OCI-LY1 (cell line): Measurements from ENCODE around the gene RAI1.

Experiments used
- H2AFZ ChIP-seq: fragments of 200-600 bp; sonication (generic), shearing (Covaris generic); 2 replicates; pipeline ENCODE4 v1.6.0; 2014; ENCODE audit warnings: antibody characterized with exemption, mild to moderate bottlenecking, low read length
- H3F3A ChIP-seq: fragments of 200-600 bp; sonication (generic), shearing (Covaris generic); 2 replicates; pipeline ENCODE4 v1.6.0; 2014; ENCODE audit warnings: mild to moderate bottlenecking, antibody characterized with exemption, low read length, moderate library complexity; ENCODE audit not compliant: insufficient read depth
- H3K27ac ChIP-seq: fragments of 200-600 bp; sonication (generic); 2 replicates; pipeline ENCODE4 v1.5.1; 2014; ENCODE audit warnings: low read length, mixed run types, mild to moderate bottlenecking, low read depth; ENCODE audit not compliant: poor library complexity, severe bottlenecking
- H3K27me3 ChIP-seq: fragments of 200-600 bp; sonication (generic); 2 replicates; pipeline ENCODE4 v1.6.0; 2014; ENCODE audit warnings: antibody characterized with exemption, mild to moderate bottlenecking, low read length, moderate library complexity; ENCODE audit not compliant: insufficient read depth
- H3K36me3 ChIP-seq: fragments of 200-600 bp; sonication (generic); 2 replicates; pipeline ENCODE4 v1.6.1; 2014; ENCODE audit warnings: mild to moderate bottlenecking, antibody characterized with exemption, low read length, moderate library complexity, mixed read lengths; ENCODE audit not compliant: insufficient read depth
- H3K4me1 ChIP-seq: fragments of 200-600 bp; sonication (generic); 2 replicates; pipeline ENCODE4 v1.5.1; 2014; ENCODE audit warnings: mild to moderate bottlenecking, low read length, moderate library complexity; ENCODE audit not compliant: insufficient read depth, severe bottlenecking
- H3K4me2 ChIP-seq: fragments of 200-600 bp; sonication (generic), shearing (Covaris generic); 2 replicates; pipeline ENCODE4 v1.6.1; 2014; ENCODE audit warnings: low read length
- H3K4me3 ChIP-seq: fragments of 200-600 bp; sonication (generic); 2 replicates; pipeline ENCODE4 v1.5.1; 2014; ENCODE audit warnings: low read length, low read depth, mild to moderate bottlenecking, mixed read lengths; ENCODE audit not compliant: poor library complexity, severe bottlenecking
- H3K79me2 ChIP-seq: fragments of 200-600 bp; shearing (Covaris generic); 2 replicates; pipeline ENCODE4 v1.6.1; 2016; ENCODE audit warnings: mixed run types, low read length, mixed read lengths; ENCODE audit not compliant: insufficient read depth
- H3K9ac ChIP-seq: fragments of 200-600 bp; sonication (generic), shearing (Covaris generic); 2 replicates; pipeline ENCODE4 v1.6.1; 2014; ENCODE audit warnings: mild to moderate bottlenecking, low read length, mixed read lengths
- H3K9me2 ChIP-seq: fragments of 200-600 bp; sonication (generic), shearing (Covaris generic); 2 replicates; pipeline ENCODE4 v1.6.1; 2014; ENCODE audit warnings: low read depth, mild to moderate bottlenecking, low read length, mixed read lengths
- H3K9me3 ChIP-seq: fragments of 200-600 bp; shearing (Covaris generic); 2 replicates; pipeline ENCODE4 v1.6.1; 2014; ENCODE audit warnings: low read length, mixed read lengths
- H4K20me1 ChIP-seq: fragments of 200-600 bp; sonication (generic), shearing (Covaris generic); 2 replicates; pipeline ENCODE4 v1.6.0; 2016; ENCODE audit warnings: mild to moderate bottlenecking, low read length; ENCODE audit not compliant: insufficient read depth
- CTCF ChIP-seq: fragments of 200-600 bp; sonication (generic), shearing (Covaris generic); IDR thresholded peaks from 2 replicates; pipeline ENCODE4 v1.5.1; 2017; ENCODE audit warnings: mild to moderate bottlenecking, antibody characterized with exemption, low read length, moderate library complexity, mixed read lengths
- EZH2 ChIP-seq: fragments of 200-600 bp; sonication (generic), shearing (Covaris generic); IDR thresholded peaks from 2 replicates; pipeline ENCODE4 v1.8.0; 2017; ENCODE audit warnings: borderline replicate concordance, mixed run types, mild to moderate bottlenecking, antibody characterized with exemption, low read length, moderate library complexity, mixed read lengths

RAI1 gene

DNA sequence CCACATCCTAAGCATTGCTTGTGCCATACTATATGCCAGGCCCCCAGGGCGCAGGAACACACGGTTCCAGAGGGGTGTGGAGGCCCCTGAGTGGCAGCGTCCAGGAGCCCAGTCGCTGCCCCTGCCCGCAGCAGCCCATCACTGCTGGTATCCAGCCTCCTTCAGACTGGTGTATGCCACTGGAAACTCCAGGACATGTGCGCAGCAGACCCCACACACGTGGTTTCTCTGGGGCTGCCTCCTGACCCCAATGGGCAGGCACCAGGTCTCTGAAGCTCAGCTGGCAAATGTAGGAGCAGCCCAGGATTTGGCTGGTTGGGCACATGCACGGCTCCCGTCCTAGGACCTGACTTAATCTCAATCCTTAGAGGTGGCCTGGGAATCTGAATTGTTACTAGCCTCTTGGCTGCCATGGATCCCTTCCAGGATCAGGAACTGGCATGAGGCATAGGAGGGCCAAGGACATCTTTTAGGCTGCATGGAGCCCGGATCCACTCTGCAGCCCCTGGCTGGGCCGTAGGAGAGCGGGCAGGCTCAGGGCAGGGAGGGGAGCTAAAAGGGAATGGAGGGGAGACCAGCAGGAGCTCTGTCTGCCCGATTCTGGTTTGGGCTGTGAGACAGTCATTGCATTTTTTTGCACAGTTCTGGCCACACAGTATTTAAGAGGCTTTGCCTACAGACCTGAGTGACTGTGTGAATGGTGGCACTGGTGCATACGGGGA is 62.3 kb downstream of the RAI1 start:
- no peak overlapping the region for H2AFZ ChIP-seq
- H3K4me1 ChIP-seq, result peaks cover 7% of the 10 kb centered on the region
- H3K4me3 ChIP-seq, result no peak overlapping the region
- no peak overlapping the region for H3K27ac ChIP-seq
- no peaks in the 10 kb centered on the region for H3K9me2 ChIP-seq
- TF ChIP-seq CTCF (no peak), EZH2 (no peak)
- H3K9me3 ChIP-seq, result no peaks in the 10 kb centered on the region
- H3K79me2 ChIP-seq, result no peaks in the 10 kb centered on the region
- no peaks in the 10 kb centered on the region; the same call in 1 of the 2 replicates for H3K36me3 ChIP-seq
- H4K20me1 ChIP-seq, result no peaks in the 10 kb centered on the region
- no peak overlapping the region for H3K9ac ChIP-seq
- H3K27me3 ChIP-seq, result peaks cover 13% of the 10 kb centered on the region
- H3K4me2 ChIP-seq, result no peak overlapping the region
- H3F3A ChIP-seq, result no peaks in the 10 kb centered on the region

GRCh38 chr17:17744116-17744515 is 62.9 kb downstream of the RAI1 start:
- TF ChIP-seq EZH2 (no peak), CTCF (no peak)
- H3K79me2 ChIP-seq, result no peaks in the 10 kb centered on the region
- H3K4me1 ChIP-seq, result peaks cover 7% of the 10 kb centered on the region
- H3K36me3 ChIP-seq, result no peaks in the 10 kb centered on the region; the same call in 1 of the 2 replicates
- no peaks in the 10 kb centered on the region for H3F3A ChIP-seq
- no peak overlapping the region for H2AFZ ChIP-seq
- H3K9me2 ChIP-seq, result no peaks in the 10 kb centered on the region
- H4K20me1 ChIP-seq, result no peaks in the 10 kb centered on the region
- H3K27me3 ChIP-seq, result peaks cover 13% of the 10 kb centered on the region
- H3K4me2 ChIP-seq, result no peak overlapping the region
- no peak overlapping the region for H3K27ac ChIP-seq
- no peak overlapping the region for H3K4me3 ChIP-seq
- H3K9me3 ChIP-seq, result no peaks in the 10 kb centered on the region
- H3K9ac ChIP-seq, result no peak overlapping the region

DNA sequence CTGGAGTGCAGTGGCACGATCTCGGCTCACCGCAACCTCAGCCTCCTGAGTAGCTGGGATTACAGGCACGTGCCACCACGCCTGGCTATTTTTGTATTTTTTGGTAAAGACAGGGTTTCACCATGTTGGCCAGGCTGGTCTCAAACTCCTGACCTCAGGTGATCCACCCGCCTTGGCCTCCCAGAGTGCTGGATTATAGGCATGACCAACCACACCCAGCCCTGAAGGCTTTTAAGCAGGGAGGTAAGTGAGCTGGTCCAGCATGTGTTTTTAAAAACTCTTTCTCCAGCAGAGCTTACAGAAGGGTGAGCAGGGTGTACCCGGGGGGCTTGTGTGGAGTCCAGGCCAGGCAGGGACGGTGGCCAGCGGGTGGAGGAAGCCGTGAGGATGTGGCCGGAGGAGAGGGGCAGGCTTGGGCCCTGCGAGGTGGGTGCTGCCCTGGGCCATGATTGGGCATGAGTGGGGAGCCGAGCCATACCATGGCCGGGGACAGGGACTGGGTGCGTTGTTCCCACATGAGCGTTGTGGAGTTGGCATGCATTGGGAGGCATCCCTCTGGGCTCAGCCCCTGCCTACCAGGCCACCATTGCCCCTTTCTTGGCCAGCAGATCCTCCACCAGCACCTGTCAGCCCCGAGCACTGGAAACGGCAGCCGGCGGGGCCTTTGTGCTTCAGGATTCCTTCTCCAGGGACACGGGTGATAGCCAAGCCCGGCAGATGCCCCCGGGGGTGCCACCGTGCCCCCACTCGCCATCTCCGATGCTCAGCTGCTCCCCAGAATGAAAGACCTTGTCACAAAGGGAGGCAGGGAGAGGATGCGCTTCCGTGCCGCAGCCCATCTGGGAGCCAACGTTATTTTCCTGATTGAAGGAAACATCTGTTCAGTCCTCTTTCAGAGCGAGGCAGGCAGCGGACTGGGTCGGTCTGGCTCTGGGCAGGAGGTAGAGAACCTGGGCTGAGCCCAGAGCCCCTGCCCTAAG is 64.5 kb downstream of the RAI1 start:
- TF ChIP-seq EZH2, result no peak
- no peak for TF ChIP-seq CTCF
- H3K9me2 ChIP-seq, result no peaks in the 10 kb centered on the region
- no peak overlapping the region for H3K27ac ChIP-seq
- H3K9me3 ChIP-seq, result no peaks in the 10 kb centered on the region
- no peak overlapping the region for H3K9ac ChIP-seq
- no peaks in the 10 kb centered on the region for H3F3A ChIP-seq
- peaks cover 22% of the 10 kb centered on the region for H3K4me1 ChIP-seq
- H3K4me3 ChIP-seq, result no peak overlapping the region
- H3K27me3 ChIP-seq, result peaks cover 13% of the 10 kb centered on the region
- H2AFZ ChIP-seq, result no peak overlapping the region
- H3K4me2 ChIP-seq, result no peak overlapping the region
- H4K20me1 ChIP-seq, result no peaks in the 10 kb centered on the region
- no peaks in the 10 kb centered on the region; the same call in 1 of the 2 replicates for H3K36me3 ChIP-seq
- no peaks in the 10 kb centered on the region for H3K79me2 ChIP-seq
